HEK293 (cell line): Measurements from ENCODE around the gene SPOUT1.

Experiments
- CTCF ChIP-seq: fragments of 450-650 bp; formaldehyde crosslinking; IDR thresholded peaks from 2 replicates; pipeline ENCODE4 v1.5.1; 2016; ENCODE audit warnings: missing biosample characterization, missing genetic modification characterization
- PATZ1 ChIP-seq: fragments of 450-650 bp; formaldehyde crosslinking; IDR thresholded peaks from 2 replicates; pipeline ENCODE4 v1.5.1; 2016; ENCODE audit warnings: missing biosample characterization, missing genetic modification characterization
- ZNF423 ChIP-seq: fragments of 450-650 bp; formaldehyde crosslinking; IDR thresholded peaks from 2 replicates; pipeline ENCODE4 v1.5.1; 2016; ENCODE audit warnings: missing biosample characterization, missing genetic modification characterization
- ZNF558 ChIP-seq: fragments of 450-650 bp; formaldehyde crosslinking; IDR thresholded peaks from 2 replicates; pipeline ENCODE4 v1.5.1; 2016; ENCODE audit warnings: missing biosample characterization, missing genetic modification characterization
- ZNF658 ChIP-seq: fragments of 450-650 bp; formaldehyde crosslinking; IDR thresholded peaks from 2 replicates; pipeline ENCODE4; 2016; ENCODE audit warnings: missing biosample characterization, missing genetic modification characterization
- ZNF707 ChIP-seq: fragments of 450-650 bp; formaldehyde crosslinking; IDR thresholded peaks from 2 replicates; pipeline ENCODE4 v1.5.1; 2016; ENCODE audit warnings: missing biosample characterization, missing genetic modification characterization

- no peak for TF ChIP-seq PATZ1 (tag by site-specific recombination)
- no peak for TF ChIP-seq CTCF
- TF ChIP-seq ZNF423 (tag by site-specific recombination), result no peak
- no peak for TF ChIP-seq ZNF707 (tag by site-specific recombination)
- TF ChIP-seq ZNF658, result no peak
- no peak for TF ChIP-seq ZNF558 (tag by site-specific recombination)
Measured at GRCh38 chr9:128787659-128788058, 41.9 kb downstream of the SPOUT1 start.
